Esophagus squamous epithelium (tissue), 5 donors: ENCODE data around the gene DDX17. TPM values are rescaled to one million over a fixed set of nuclear protein-coding genes. Genes with fewer than 3 reads are reported as not detected.

Experiments
- DNase-seq: peaks from one replicate; lab custom pipeline; 2025; lab: John Stamatoyannopoulos, UW
- H3K27ac ChIP-seq, 4 donors: fragments of 200-600 bp; sonication (generic); one replicate each; pipeline ENCODE4 v1.5.1; 2016 to 2019; ENCODE audit warnings: mild to moderate bottlenecking in 1 of 4
- H3K27me3 ChIP-seq, 4 donors: fragments of 200-600 bp; sonication (generic); 1 replicate in 3 of 4; 2 replicates in 1 of 4; pipeline versions ENCODE4 v1.5.1 to v1.6.0; 2017 to 2021; ENCODE audit warnings: antibody characterized with exemption in 1 of 4
- H3K36me3 ChIP-seq, 3 donors: fragments of 200-600 bp; sonication (generic); one replicate each; pipeline ENCODE4 v1.5.1; 2016 to 2019
- H3K4me1 ChIP-seq, 3 donors: fragments of 200-600 bp; sonication (generic); one replicate each; pipeline ENCODE4 v1.5.1; 2017 to 2019
- H3K4me3 ChIP-seq, 4 donors: fragments of 200-600 bp; sonication (generic); 1 replicate in 3 of 4; 2 replicates in 1 of 4; pipeline ENCODE4 v1.5.1; 2016 to 2019; ENCODE audit warnings: mild to moderate bottlenecking in 2 of 4, moderate library complexity in 1 of 4
- H3K9me3 ChIP-seq, 3 donors: fragments of 200-600 bp; sonication (generic); one replicate each; pipeline ENCODE4 v1.5.1; 2016 to 2019
- CTCF ChIP-seq, 6 experiments: fragments of 450-650 bp in 4 of 6; fragments of 200-600 bp in 2 of 6; sonication (generic) in 2 of 6; IDR thresholded peaks; one replicate each; pipeline ENCODE4 v1.5.1; 2016 to 2019; ENCODE audit warnings: antibody characterized with exemption in 6 of 6, mild to moderate bottlenecking in 4 of 6, moderate library complexity in 4 of 6
- POLR2A ChIP-seq, 4 donors: fragments of 450-650 bp; IDR thresholded peaks; one replicate each; pipeline ENCODE4 v1.6.1; 2017; ENCODE audit warnings: antibody characterized with exemption in 4 of 4, mild to moderate bottlenecking in 4 of 4, moderate library complexity in 3 of 4
- WGBS, 2 donors: methylation state at CpG; one replicate each; pipeline ENCODE4 v1.1.5; 2018; 5-methylcytosine and 5-hydroxymethylcytosine counted together
- intact Hi-C: fragments of 100-400 bp; cut with DNase I; formaldehyde crosslinking; loops from one replicate; pipeline ENCODE4 v1.15.0; 2022
- total RNA-seq, 4 donors: library from RNA; depleted of rRNA; stranded (reverse); fragments of >200 nt; gene quantifications; one replicate each; pipeline ENCODE4 v1.1.0, GENCODE V29; 2016
- donor health status: DM: yes; HTN: yes; CAD: no.

Gene DDX17
- total RNA-seq, 4 donors from 2014 or later: 164 to 498 (median 214) TPM

GRCh38 chr22:38487946-38488345 lies 18.2 kb downstream of the DDX17 start:
- 62 to 69% methylated on average over 3 to 6 of the region's 6 CpGs for WGBS, 2 donors

GRCh38 chr22:38485783-38486182 lies 20.3 kb downstream of the DDX17 start:
- Histone ChIP-seq H3K4me1 (peaks cover 0 to 12% (median 4%) of the 10 kb centered on the region in 3 donors), H3K4me3 (no peak overlapping the region), H3K36me3 (peaks cover 45 to 100% (median 76%) of the 10 kb centered on the region in 3 donors), H3K27me3 (no peaks in the 10 kb centered on the region), H3K9me3 (no peaks in the 10 kb centered on the region), H3K27ac (no peak overlapping the region)
- WGBS, 2 donors: 62 to 73% methylated on average over 5 of the region's 5 CpGs
- no peak for DNase-seq
- intact Hi-C loops: no loop called here
- TF ChIP-seq CTCF (IDR thresholded peaks at IDR 0.05): no peak
- no peak for TF ChIP-seq POLR2A (IDR thresholded peaks at IDR 0.05)

More at GRCh38 chr22:38487946-38488345, 18.2 kb downstream of the DDX17 start:
- no peak for TF ChIP-seq CTCF (IDR thresholded peaks at IDR 0.05)
- Histone ChIP-seq H3K9me3 (no peaks in the 10 kb centered on the region), H3K27ac (no peak overlapping the region), H3K27me3 (no peaks in the 10 kb centered on the region), H3K4me3 (no peak overlapping the region), H3K36me3 (peaks cover 46 to 100% (median 82%) of the 10 kb centered on the region in 3 donors), H3K4me1 (peaks cover 0 to 30% (median 4%) of the 10 kb centered on the region in 3 donors)
- intact Hi-C loops: no loop called here
- DNase-seq: no peak

- no peak for TF ChIP-seq POLR2A (IDR thresholded peaks at IDR 0.05)
- no peak for TF ChIP-seq CTCF (IDR thresholded peaks at IDR 0.05)
- peaks cover 33 to 100% (median 66%) of the 10 kb centered on the region in 3 donors for H3K36me3 ChIP-seq
- H3K9me3 ChIP-seq: no peaks in the 10 kb centered on the region
- H3K4me3 ChIP-seq: no peak overlapping the region
- intact Hi-C loops: no loop called here
- no peaks in the 10 kb centered on the region for H3K27me3 ChIP-seq
- 54 to 94% methylated on average over 1 of the region's 1 CpG for WGBS, 2 donors
- no peak for DNase-seq
- H3K27ac ChIP-seq: no peak overlapping the region
- H3K4me1 ChIP-seq: peaks cover 0 to 4% (median 3%) of the 10 kb centered on the region in 3 donors
These were observed 21.9 kb downstream of the DDX17 start for GRCh38 chr22:38484244-38484643.

- Histone ChIP-seq H3K27ac (no peak overlapping the region), H3K4me3 (no peak overlapping the region), H3K36me3 (peaks cover 18 to 87% (median 52%) of the 10 kb centered on the region in 3 donors), H3K27me3 (no peaks in the 10 kb centered on the region), H3K9me3 (no peaks in the 10 kb centered on the region), H3K4me1 (peaks cover 0 to 2% (median 0%) of the 10 kb centered on the region in 3 donors)
- no peak for DNase-seq
- 87 to 94% methylated on average over 6 of the region's 6 CpGs for WGBS, 2 donors
- TF ChIP-seq POLR2A (IDR thresholded peaks at IDR 0.05) (no peak), CTCF (IDR thresholded peaks at IDR 0.05) (no peak)
- intact Hi-C loops: no loop called here
These were observed 23.3 kb downstream of the DDX17 start for GRCh38 chr22:38482662-38483308.

GRCh38 chr22:38481871-38482332 lies 24.2 kb downstream of the DDX17 start:
- Histone ChIP-seq H3K4me1 (peaks cover 0 to 2% (median 0%) of the 10 kb centered on the region in 3 donors), H3K9me3 (no peaks in the 10 kb centered on the region), H3K4me3 (no peak overlapping the region), H3K27ac (no peak overlapping the region), H3K27me3 (no peaks in the 10 kb centered on the region), H3K36me3 (peaks cover 15 to 79% (median 44%) of the 10 kb centered on the region in 3 donors)
- DNase-seq: no peak
- intact Hi-C loops: no loop called here
- TF ChIP-seq CTCF (IDR thresholded peaks at IDR 0.05): no peak
- TF ChIP-seq POLR2A (IDR thresholded peaks at IDR 0.05): no peak
- WGBS, 2 donors: 80 to 82% methylated on average over 8 of the region's 8 CpGs
